Caki2 (cell line): ENCODE data around the gene ZNF771. TPM values are rescaled to one million over a fixed set of nuclear protein-coding genes. Genes with fewer than 3 reads are reported as not detected.
"Not testable (repeated sequence)": the region's sequence is repeated elsewhere in the genome, so short reads cannot be mapped to it uniquely, and the experiment has no call there.

Experiments
- DNase-seq: peaks from one replicate; pipeline ENCODE4 v3.0.0-alpha.2; 2015; ENCODE audit warnings: low read depth
- in situ Hi-C: cut with HindIII; loops from 2 replicates; pipeline ENCODE4 v1.10.0; 2016; ENCODE audit warnings: low sequenced_read_pairs, low pct_unique_long_range_greater_than_20kb, mixed read lengths
- total RNA-seq: library from RNA; depleted of rRNA; stranded (reverse); fragments of >200 nt; shearing (Covaris generic); gene quantifications from 2 replicates; pipeline ENCODE4 v1.2.3, GENCODE V29; 2014; ENCODE audit warnings: low replicate concordance; rRNA removed

The ZNF771 gene
- total RNA-seq, 1 experiment from 2014 or later: 35.7 TPM

DNA sequence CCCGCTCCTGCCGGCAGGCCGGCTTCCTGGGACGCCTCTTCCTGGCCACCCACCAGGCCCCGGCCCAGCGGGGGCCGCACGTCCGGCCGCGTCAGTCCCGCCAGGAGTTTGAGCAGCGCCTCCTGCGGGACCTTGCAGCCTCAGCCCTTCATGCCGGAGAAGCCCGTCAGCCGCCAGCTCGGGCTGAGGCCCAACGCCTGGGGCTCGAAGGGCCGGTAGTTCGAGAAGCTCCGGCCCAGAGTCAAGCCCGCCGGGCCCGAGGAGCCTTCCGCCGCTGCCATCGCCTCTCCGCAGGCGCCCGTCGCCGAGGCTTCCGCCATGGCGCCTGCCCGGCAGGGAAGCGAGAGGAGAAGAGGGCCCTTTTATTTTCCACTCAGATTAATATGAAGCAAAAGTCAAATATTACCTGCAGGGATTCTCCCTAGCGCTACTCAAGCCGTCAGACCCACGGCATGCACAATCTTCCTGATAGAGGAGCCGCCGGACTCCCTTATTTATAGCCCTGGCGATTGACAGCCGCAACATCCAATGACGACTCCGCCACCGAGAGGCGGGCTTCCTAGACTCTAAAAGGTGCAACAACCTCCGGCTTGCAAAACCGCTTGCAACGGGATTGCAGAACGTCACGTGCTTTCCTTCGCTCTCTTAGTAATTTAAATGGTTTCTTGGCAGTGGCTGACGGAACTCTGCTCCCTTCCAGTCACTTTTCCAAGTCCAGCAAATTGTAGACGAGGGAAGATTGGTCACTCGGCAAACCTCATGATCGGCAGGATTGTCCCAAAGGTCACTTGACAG lies 38.2 kb downstream of the ZNF771 start, which contains the start of gene SEPHS2:
TSS of gene SEPHS2 (minus strand) at position 467 of the 795 bp plus-strand sequence. CDS start at position 320, 147 bp downstream.
- in situ Hi-C loops: loop anchor here (10.0 kb wide), 1 partner anchor 69 kb away; no protein-coding TSS in a partner anchor

DNA sequence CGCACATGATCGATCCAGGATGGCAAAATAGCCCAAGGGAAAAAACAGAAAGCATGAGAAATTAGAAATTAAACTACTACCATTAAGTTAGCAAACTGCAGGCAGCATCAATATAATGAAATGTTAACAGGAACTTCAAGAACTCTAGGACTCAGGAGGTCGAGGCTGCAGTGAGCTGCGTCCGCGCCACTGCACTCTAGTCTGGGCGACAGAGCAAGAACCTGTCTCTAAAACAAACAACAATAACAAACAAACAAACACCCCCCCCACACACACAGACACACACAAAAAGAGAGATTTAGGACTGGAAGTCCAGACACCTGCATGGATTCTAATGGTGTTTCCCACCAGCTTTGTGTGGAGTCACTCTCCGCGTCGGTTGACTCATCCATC lies 38.8 kb downstream of the ZNF771 start:
- in situ Hi-C loops: loop anchor here (10.0 kb wide), 1 partner anchor 69 kb away; no protein-coding TSS in a partner anchor

More for the DNA sequence above, 38.2 kb downstream of the ZNF771 start, which contains the start of gene SEPHS2:
- DNase-seq: peak; percentile 99

DNA sequence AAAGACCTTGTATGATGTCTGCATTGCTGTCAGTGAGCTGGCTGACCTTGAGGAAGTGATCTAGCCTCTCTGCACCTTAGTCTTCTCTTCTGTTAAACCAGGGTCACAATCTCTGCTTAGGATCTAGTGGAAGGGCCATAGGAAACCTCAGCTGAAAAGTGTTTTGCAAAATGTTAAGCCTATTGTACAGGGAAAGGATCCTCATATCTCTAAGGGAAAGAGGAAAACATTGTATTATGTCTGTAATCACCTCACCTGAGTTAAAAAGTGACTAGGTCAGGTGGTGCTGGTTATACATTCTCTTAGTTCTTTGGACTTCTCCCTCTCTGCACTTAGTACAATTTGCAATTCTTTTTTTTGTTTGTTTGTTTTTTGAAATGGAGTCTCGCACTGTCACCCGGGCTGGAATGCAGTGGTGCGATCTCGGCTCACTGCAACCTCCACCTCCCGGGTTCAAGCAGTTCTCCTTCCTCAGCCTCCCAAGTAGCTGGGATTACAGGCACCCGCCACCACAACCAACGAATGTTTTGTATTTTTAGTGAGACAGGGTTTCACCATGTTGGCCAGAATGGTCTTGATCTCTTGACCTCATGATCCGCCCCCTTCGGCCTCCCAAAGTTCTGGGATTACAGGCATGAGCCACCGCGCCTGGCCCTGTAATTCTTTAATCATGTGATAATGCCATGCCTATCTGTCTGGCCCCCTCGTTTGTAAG lies 40.3 kb downstream of the ZNF771 start:
- peak; percentile 76 for DNase-seq
- in situ Hi-C loops: loop anchor here (10.0 kb wide), 1 partner anchor 67 kb away; no protein-coding TSS in a partner anchor

More for the DNA sequence above, 38.8 kb downstream of the ZNF771 start:
- DNase-seq: no peak

DNA sequence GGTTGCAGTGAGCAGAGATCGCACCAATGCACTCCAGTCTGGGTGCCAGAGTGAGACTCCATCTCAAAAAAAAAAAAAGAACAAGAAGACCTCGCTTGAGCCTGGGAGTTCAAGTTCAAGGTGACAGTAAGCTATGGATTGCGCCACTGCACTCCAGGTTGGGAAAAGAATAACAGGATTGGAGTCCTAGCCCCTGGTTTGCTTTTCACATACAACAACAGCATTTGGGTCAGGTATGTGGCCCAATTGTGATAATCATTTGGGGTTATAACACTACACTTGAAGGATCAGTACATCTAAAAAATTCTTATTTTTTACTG lies 41.7 kb downstream of the ZNF771 start:
- in situ Hi-C loops: loop anchor here (10.0 kb wide), 1 partner anchor 66 kb away; no protein-coding TSS in a partner anchor
- DNase-seq: no peak

DNA sequence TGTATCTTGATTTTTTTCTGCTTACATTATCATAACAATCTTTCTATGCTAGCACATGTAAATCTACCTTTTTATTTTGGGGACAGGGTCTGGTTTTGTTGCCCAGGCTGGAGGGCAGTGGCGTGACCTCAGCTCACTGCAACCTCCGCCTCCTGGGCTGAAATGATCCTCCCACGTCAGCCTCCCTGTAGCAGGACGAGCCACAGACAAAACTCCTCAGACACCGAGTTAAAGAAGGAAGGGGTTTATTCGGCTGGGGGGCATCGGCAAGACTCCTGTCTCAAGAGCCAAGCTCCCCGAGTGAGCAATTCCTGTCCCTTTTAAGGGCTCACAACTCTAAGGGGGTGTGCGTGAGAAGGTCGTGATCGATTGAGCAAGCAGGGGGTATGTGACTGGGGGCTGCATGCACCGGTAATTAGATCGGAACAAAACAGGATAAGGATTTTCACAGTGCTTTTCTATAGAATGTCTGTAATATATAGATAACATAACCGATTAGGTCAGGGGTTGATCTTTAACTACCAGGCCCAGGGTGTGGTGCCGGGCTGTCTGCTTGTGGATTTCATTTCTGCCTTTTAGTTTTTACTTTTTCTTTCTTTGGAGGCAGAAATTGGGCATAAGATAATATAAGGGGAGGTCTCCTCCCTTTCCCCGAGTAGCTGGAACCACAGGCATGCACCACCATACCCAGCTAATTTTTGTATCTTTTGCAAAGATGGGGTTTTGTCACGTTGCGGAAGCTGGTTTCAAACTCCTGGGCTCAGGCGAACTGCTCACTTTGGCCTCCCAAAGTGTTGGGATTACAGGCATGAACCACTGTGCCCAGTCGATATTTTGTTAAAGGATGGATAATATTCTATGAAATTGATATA lies 45.5 kb downstream of the ZNF771 start:
- DNase-seq, in situ Hi-C loops: not testable (repeated sequence)

DNA sequence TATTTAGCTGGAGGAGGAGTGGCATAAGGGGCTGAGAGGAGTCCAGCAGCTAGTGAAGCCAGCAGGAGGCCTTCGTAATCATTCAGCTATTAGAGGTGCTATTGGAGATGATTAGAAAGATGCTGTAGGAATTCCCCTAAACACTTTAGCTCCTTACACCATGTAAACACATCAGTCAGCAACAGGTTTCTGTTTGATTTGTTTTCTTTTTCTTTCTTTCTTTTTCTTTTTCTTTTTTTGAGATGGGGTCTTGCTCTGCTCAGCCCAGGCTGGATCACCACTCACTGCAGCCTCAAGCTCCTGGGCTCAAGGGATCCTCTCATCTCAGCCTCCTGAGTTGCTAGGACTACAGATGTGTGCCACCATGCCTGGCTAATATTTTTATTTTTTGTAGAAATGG lies 48.9 kb downstream of the ZNF771 start:
- in situ Hi-C loops: no loop called here
- DNase-seq: no peak

DNA sequence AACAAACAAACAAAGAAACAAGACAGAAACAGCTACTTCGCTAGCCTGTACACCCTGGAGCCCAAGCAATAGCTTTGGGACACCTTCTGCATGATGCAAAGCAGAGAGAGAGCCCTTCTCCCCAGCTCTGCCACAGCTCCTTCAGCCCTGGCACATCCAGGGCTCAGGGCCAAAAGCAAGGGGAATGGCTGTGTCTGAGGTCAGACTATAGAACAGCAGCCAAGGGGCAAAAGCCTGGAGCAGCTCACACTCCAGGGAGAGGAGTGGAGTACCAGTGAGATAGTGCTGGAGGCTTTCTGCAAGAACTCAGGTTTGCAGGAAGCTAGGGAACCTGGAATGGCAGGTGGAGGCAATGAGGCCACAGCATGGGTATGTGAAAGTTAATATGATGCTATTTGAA lies 49.9 kb downstream of the ZNF771 start:
- in situ Hi-C loops: no loop called here
- DNase-seq: no peak

DNA sequence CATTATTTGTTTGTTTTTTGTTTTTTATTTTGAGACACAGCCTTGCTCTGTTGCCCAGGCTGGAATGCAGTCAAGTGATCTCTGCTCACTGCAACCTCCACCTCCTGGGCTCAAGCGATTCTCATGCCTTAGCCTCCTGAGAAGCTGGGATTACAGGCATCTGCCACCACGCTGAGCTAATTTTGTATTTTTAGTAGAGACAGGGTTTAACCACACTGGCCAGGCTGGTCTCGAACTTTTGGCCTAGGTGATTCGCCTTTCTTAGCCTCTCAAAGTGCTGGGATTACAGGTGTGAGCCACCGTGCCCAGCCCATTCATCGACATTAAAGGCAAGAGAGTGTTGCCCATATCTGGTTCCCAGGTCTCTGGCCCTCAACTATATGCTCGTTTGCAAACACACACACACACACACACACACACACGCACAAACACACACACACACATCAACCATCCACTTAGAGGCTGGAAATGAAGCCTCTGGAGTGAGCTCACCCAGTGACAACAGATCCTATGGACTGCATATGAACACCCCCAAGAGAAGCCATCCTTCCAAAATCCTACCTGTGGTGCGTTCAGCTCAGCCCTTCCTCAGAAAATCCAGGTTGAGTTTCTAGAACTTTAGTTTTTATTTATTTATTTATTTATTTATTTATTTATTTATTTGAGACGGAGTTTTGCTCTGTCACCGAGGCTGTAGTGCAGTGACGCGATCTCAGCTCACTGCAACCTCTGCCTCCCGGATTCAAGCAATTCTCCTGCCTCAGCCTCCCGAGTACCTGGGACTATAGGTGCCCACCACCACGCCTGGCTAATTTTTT lies 50.5 kb downstream of the ZNF771 start:
- in situ Hi-C loops: no loop called here
- DNase-seq: no peak

DNA sequence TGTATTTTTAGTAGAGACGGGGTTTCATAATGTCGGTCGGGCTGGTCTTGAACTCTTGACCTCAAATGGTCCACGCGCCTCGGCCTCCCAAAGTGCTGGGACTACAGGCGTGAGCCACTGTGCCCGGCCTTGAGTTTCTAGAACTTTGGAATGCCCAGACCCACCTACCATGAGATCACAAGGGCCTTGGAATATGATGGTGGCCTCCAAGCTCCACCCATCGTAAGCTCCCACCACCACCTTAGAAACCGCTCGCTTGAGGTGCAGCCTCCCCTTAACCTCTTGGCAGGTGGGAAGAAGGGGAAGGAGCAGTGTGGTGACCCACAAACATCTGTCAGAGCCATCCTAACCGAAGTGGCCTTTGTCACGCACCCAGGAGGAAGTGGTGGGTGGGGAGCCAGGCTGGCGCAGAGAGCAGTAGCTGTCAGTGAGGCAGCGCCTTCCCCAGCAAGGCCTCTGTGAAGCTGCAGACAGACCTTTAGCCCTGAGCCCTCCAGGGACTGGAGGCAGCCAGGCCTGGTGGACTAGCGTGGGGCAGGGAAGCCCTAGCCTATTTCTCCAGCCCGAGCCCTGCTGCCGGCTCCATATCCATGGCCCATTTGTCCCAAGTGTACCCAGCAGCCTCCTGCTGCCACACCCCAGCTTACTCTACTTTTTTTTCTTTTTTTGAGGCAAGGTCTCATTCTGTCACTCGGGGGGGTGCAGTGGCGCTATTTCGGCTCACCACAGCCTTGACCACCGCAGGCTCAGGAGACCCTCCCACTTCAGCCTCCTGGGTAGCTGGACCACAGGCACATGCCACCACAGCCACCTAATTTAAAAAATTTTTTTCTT lies 51.4 kb downstream of the ZNF771 start:
- no peak for DNase-seq
- in situ Hi-C loops: no loop called here

DNA sequence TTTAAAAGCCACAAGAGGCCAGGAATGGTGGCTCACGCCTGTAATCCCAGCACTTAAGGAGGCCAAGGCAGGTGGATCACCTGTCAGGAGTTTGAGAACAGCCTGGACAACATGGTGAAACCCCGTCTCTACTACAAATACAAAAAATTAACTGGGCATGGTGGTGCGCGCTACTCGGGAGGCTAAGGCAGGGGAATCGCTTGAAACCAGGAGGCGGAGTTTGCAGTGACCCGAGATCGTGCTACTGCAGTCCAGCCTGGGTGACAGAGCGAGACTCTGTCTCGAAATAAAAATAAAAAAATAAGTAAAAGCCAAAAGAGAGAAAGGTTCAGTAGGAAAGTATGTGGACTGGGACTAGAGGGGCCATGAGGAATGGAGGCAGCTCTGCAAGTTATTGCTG lies 52.0 kb downstream of the ZNF771 start:
- DNase-seq: no peak
- in situ Hi-C loops: no loop called here

DNA sequence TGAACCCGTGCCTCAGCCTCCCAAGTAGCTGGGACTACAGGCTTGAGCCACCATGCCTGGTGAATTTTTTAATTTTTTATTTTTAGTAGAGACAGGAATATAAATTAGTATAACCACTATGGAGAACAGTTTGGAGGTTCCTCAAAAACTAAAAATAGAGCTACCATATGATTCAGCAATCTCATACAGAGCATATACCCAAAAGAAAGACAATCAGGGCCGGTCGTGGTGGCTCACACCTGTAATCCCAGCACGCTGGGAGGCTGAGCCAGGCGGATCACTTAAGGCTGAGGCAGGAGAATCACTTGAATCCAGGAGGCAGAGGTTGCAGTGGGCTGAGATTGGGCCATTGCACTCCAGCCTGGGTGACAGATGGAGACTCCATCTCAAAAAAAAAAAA lies 54.0 kb downstream of the ZNF771 start:
- DNase-seq, in situ Hi-C loops: not testable (repeated sequence)

DNA sequence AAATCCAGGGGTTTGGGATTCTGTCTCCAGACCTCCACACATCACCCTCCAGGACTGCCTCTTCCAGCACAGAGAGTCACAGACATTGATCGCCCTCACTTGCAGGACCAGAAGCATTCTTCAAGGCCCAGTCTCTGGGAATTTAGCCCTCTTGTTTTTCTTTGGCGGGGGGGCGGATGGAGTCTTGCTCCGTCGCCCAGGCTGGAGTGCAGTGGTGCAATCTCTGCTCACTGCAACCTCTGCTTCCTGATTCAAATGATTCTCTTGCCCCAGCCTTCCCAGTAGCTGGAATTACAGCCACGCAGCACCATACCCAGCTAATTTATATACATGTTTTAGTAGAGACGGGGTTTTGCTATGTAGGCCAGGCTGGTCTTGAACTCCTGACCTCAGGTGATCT lies 56.7 kb downstream of the ZNF771 start:
- DNase-seq: no peak
- in situ Hi-C loops: no loop called here

Other genes with a start within 250 kb of the ZNF771 start
- gene CORO1A, start 224.0 kb upstream of the ZNF771 start, total RNA-seq: 0.41 and 2.3 TPM in 2 replicates
- gene BOLA2B, start 213.9 kb upstream of the ZNF771 start, total RNA-seq: 234 and 384 TPM in 2 replicates
- gene SLX1A, start 213.7 kb upstream of the ZNF771 start, total RNA-seq: 9.5 and 53.4 TPM in 2 replicates
- gene SULT1A3, start 208.4 kb upstream of the ZNF771 start, total RNA-seq: 9.4 TPM in 1 of 2 replicates, not detected in the other
- 0.43 and 0.78 TPM in 2 replicates for gene NPIPB13, start 159.1 kb upstream of the ZNF771 start, total RNA-seq
- 123 and 162 TPM in 2 replicates for gene CD2BP2, start 52.3 kb upstream of the ZNF771 start, total RNA-seq
- 39.6 and 56.6 TPM in 2 replicates for gene TBC1D10B, start 37.1 kb upstream of the ZNF771 start, total RNA-seq
- gene MYL11, start 32.8 kb upstream of the ZNF771 start, total RNA-seq: not detected in 2 replicates
- not detected in 2 replicates for gene SEPTIN1, start 25.0 kb upstream of the ZNF771 start, total RNA-seq
- gene ZNF48, start 12.2 kb upstream of the ZNF771 start, total RNA-seq: 34.6 and 35.6 TPM in 2 replicates
- gene DCTPP1, start 22.4 kb downstream of the ZNF771 start, total RNA-seq: 161 and 164 TPM in 2 replicates
- 116 and 127 TPM in 2 replicates for gene SEPHS2, start 38.3 kb downstream of the ZNF771 start, total RNA-seq
- not detected in 2 replicates for gene ITGAL, start 65.1 kb downstream of the ZNF771 start, total RNA-seq
- gene ZNF768, start 119.0 kb downstream of the ZNF771 start, total RNA-seq: 97.6 and 99.4 TPM in 2 replicates
- gene ZNF747, start 127.3 kb downstream of the ZNF771 start, total RNA-seq: 29.1 and 46.8 TPM in 2 replicates
- gene ZNF764, start 150.8 kb downstream of the ZNF771 start, total RNA-seq: 9.0 and 9.1 TPM in 2 replicates
- gene ZNF688, start 164.1 kb downstream of the ZNF771 start, total RNA-seq: 30.5 and 31.2 TPM in 2 replicates
- gene ZNF785, start 178.1 kb downstream of the ZNF771 start, total RNA-seq: 2.8 and 7.6 TPM in 2 replicates
- 7.0 and 12.0 TPM in 2 replicates for gene ZNF689, start 202.8 kb downstream of the ZNF771 start, total RNA-seq
- gene PRR14, start 243.4 kb downstream of the ZNF771 start, total RNA-seq: 7.0 and 8.8 TPM in 2 replicates